Neural crest cell (in vitro differentiated cells): ENCODE results near the gene DENND2D. TPM values are rescaled to one million over a fixed set of nuclear protein-coding genes. Genes with fewer than 3 reads are reported as not detected.

Experiments used
- DNase-seq: peaks from one replicate; pipeline ENCODE4 v3.0.0; 2021; ENCODE audit warnings: low read depth, mixed read lengths, low spot score
- H3K27ac Mint-ChIP-seq: one replicate; pipeline ENCODE4 v1.8.0; 2021; ENCODE audit warnings: mild to moderate bottlenecking, mixed read lengths; ENCODE audit not compliant: unreplicated experiment
- H3K27me3 Mint-ChIP-seq: 2 replicates; pipeline ENCODE4 v1.8.0; 2021; ENCODE audit warnings: low read depth, mild to moderate bottlenecking, mixed read lengths
- H3K36me3 Mint-ChIP-seq: 2 replicates; pipeline ENCODE4 v1.8.0; 2021; ENCODE audit warnings: low read depth, mild to moderate bottlenecking, mixed read lengths
- H3K4me1 Mint-ChIP-seq: 2 replicates; pipeline ENCODE4 v1.8.0; 2021; ENCODE audit warnings: mixed read lengths
- H3K4me3 Mint-ChIP-seq: one replicate; pipeline ENCODE4 v1.8.0; 2021; ENCODE audit warnings: mild to moderate bottlenecking, mixed read lengths
- H3K9me3 Mint-ChIP-seq: 2 replicates; pipeline ENCODE4 v1.8.0; 2021; ENCODE audit warnings: mixed read lengths
- total RNA-seq: library from RNA; stranded (reverse); gene quantifications from 2 replicates; pipeline ENCODE4 v1.2.1, GENCODE V29; 2021
- TF ChIP-seq, protein P1 (sequence below): fragments of 200-600 bp; sonication (generic); conservative IDR thresholded peaks from 2 replicates; pipeline ENCODE4 v1.5.0; 2021; ENCODE audit warnings: antibody characterized with exemption, mild to moderate bottlenecking

Gene DENND2D
- total RNA-seq, 1 donor from 2014 or later: not detected

DNA sequence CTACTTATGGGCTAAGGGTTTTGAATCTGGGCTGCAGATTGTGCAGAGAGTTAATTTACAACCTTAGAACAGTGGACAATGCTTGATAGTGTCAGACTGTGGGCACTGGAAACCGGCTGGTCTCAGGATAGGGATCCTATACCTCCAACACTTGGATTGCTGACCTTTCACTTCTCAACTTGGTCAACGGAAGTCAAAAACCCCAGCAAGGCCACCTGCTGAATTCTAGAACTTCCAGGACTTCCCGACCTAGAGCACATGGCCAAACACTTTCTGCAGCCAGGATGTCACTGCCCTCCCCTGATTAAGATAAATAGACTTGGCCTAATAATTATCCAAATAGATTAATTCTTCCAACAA, 336 bp upstream of the DENND2D start:
- H3K4me1 Mint-ChIP-seq: peaks cover 10% of the 10 kb centered on the region
- peaks cover 3% of the 10 kb centered on the region for H3K27me3 Mint-ChIP-seq
- no peak for DNase-seq
- no peaks in the 10 kb centered on the region for H3K9me3 Mint-ChIP-seq
- no peaks in the 10 kb centered on the region for H3K36me3 Mint-ChIP-seq
- TF ChIP-seq, protein P1, sequence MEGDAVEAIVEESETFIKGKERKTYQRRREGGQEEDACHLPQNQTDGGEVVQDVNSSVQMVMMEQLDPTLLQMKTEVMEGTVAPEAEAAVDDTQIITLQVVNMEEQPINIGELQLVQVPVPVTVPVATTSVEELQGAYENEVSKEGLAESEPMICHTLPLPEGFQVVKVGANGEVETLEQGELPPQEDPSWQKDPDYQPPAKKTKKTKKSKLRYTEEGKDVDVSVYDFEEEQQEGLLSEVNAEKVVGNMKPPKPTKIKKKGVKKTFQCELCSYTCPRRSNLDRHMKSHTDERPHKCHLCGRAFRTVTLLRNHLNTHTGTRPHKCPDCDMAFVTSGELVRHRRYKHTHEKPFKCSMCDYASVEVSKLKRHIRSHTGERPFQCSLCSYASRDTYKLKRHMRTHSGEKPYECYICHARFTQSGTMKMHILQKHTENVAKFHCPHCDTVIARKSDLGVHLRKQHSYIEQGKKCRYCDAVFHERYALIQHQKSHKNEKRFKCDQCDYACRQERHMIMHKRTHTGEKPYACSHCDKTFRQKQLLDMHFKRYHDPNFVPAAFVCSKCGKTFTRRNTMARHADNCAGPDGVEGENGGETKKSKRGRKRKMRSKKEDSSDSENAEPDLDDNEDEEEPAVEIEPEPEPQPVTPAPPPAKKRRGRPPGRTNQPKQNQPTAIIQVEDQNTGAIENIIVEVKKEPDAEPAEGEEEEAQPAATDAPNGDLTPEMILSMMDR: no peak
- no peak overlapping the region for H3K27ac Mint-ChIP-seq
- H3K4me3 Mint-ChIP-seq: no peak overlapping the region

DNA sequence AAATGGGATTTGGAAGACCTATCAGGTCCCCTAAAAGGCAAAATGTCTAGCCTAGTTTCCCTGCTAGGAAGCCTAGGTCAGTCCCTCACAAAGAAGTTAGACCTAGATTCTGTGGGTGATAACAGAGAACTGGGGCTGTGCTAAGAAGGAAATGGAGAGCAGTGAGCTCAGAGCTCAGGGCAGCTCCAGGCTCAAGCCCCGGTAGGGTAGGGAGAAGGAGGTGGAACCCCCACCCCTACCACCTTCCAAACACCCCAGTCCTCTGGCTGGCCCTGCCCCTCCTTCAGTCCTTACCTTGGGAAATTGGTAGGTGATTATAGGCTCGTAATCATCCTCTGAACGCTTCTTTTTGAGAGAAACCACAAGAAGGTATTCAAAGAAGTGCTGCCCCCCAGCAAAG, 1.1 kb downstream of the DENND2D start:
- no peak for DNase-seq
- TF ChIP-seq, protein P1: no peak
- H3K27me3 Mint-ChIP-seq: no peaks in the 10 kb centered on the region
- H3K27ac Mint-ChIP-seq: no peak overlapping the region
- peaks cover 10% of the 10 kb centered on the region for H3K4me1 Mint-ChIP-seq
- no peaks in the 10 kb centered on the region for H3K9me3 Mint-ChIP-seq
- no peaks in the 10 kb centered on the region for H3K36me3 Mint-ChIP-seq
- no peak overlapping the region for H3K4me3 Mint-ChIP-seq

DNA sequence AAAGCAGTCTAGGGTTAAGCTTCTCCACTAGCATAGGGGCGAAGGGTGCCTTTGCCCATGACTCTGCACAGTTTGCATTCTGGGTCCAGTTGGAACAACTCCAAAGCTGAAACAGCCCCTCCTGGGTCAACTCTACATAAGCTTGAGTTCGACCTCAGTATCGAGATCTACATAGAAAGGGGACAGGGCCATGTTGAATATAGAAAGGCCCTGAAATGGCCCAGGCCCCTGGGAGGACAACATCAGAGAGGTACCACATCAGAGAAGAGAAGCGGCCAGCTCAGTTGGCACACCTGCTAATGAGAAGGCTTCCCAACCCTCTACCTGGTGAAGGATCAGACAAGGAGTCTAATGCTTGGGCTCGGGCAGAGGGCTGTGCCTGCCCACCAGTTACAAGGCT, 1.6 kb downstream of the DENND2D start:
- TF ChIP-seq, protein P1: no peak
- no peak for DNase-seq
- Mint-ChIP-seq H3K9me3 (no peaks in the 10 kb centered on the region), H3K4me3 (no peak overlapping the region), H3K36me3 (no peaks in the 10 kb centered on the region), H3K27ac (no peak overlapping the region), H3K4me1 (peaks cover 10% of the 10 kb centered on the region), H3K27me3 (no peaks in the 10 kb centered on the region)

DNA sequence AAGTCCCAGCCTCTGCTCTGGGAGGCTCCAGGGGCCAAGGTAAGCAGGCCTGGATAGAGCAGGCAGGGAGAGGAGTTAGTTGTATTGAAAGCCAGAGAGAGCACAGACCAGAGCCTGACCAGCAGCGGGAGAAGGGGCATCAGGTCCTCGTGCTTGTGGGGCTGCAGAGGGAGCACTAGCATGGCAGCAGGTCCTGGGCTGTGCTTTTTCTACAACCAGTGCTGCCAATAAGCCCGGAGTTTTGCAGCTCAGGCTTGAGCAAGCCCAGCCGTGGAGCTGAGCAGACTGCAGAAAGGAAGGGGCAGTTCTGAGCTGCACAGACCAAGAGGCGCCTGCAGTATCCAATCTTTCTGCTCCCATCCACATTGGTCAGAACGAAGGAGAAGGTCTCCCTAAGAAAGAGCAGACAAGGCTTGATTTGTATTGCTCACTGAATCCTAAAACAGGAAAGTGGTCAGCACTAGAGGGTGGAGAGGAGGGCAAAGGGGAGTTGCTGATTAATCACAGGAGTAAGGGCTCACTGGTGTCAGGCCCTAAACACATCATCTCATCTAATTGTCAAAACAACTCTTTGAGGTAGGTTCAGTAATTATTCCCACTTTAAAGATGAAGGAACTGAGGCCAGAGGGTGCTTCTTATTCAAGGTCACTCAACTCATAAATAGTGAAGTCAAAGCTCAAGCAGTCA, 2.7 kb downstream of the DENND2D start:
- no peak overlapping the region for H3K4me3 Mint-ChIP-seq
- peaks cover 10% of the 10 kb centered on the region for H3K4me1 Mint-ChIP-seq
- H3K9me3 Mint-ChIP-seq: no peaks in the 10 kb centered on the region
- no peaks in the 10 kb centered on the region for H3K36me3 Mint-ChIP-seq
- no peak overlapping the region for H3K27ac Mint-ChIP-seq
- DNase-seq: no peak
- TF ChIP-seq, protein P1: peak; percentile 48
- H3K27me3 Mint-ChIP-seq: no peaks in the 10 kb centered on the region

DNA sequence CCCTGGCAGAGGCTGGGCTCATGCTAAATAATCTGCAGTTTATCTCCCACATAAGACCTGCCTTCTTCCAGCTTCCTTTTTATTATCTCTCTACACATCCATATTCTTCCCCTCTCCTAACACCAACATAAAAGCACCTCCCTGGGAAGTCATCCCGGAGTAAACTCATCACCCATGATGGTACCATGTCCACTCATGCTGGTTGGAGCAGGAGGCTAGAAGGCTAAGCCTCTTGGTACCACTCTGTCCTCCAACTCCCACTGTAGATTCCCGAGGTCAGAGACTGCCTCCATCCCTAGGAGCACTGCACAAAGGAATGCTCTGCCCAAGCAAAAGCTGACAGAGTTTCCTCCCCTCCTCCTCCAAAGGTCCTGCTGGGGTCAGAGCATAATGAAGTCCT, 4.2 kb downstream of the DENND2D start:
- Mint-ChIP-seq H3K9me3 (no peaks in the 10 kb centered on the region), H3K36me3 (no peaks in the 10 kb centered on the region), H3K27me3 (no peaks in the 10 kb centered on the region), H3K4me1 (peaks cover 10% of the 10 kb centered on the region), H3K4me3 (no peak overlapping the region), H3K27ac (no peak overlapping the region)
- no peak for DNase-seq
- TF ChIP-seq, protein P1: no peak
